HCT116 (cell line): Measurements from ENCODE around the gene SYMPK. TPM values are rescaled to one million over a fixed set of nuclear protein-coding genes. Genes with fewer than 3 reads are reported as not detected.

Experiments
- ATAC-seq: fragments of 200-7000 bp; cut with Tn5 transposase; 2 replicates; pipeline ENCODE4 v1.9.1; 2020; ENCODE audit warnings: mild to moderate bottlenecking, moderate library complexity
- BruUV-seq: library from RNA; stranded (reverse); fragments of 400-500 nt; replicated peaks from 2 replicates; lab custom pipeline; 2021; lab: Mats Ljungman, UMichigan
- CTCF ChIA-PET: fragments of 300-600 bp; sonication (Branson Sonifier 250); formaldehyde crosslinking; loops from one replicate; lab custom pipeline; 2021; ENCODE audit warnings: antibody characterized with exemption; lab: Charles Lee
- POLR2A ChIA-PET: fragments of 300-600, 350-600 bp; sonication (Branson Sonifier 250); formaldehyde crosslinking; loops from one replicate; lab custom pipeline; 2021; ENCODE audit warnings: antibody characterized with exemption; lab: Charles Lee
- RAD21 ChIA-PET, 2 experiments: fragments of 300-600 bp; sonication (Branson Sonifier 250); formaldehyde crosslinking; loops; one replicate each; lab custom pipeline; 2023; ENCODE audit warnings: low total read pairs in 2 of 2; ENCODE audit not compliant: uncharacterized antibody in 2 of 2, unreplicated experiment in 2 of 2, low non-redundant PET in 1 of 2; lab: Charles Lee
- DNase-seq: peaks from one replicate; pipeline ENCODE4 v3.0.0-alpha.2; 2010; ENCODE audit warnings: low read depth, low spot score
- H2AFZ ChIP-seq: fragments of 200-600 bp; shearing (Covaris generic), sonication (generic); 2 replicates; pipeline ENCODE4 v1.6.1; 2017; ENCODE audit warnings: low read depth, mixed run types, mixed read lengths, antibody characterized with exemption, low read length; ENCODE audit not compliant: poor library complexity, severe bottlenecking
- H3K27ac ChIP-seq: 2 replicates; pipeline ENCODE4 v1.5.1; 2012; ENCODE audit warnings: low read depth, low read length
- H3K27me3 ChIP-seq: fragments of 200-600 bp; sonication (generic); 2 replicates; pipeline ENCODE4 v1.6.1; 2016; ENCODE audit warnings: mixed run types, low read length, mixed read lengths; ENCODE audit not compliant: insufficient read depth
- H3K36me3 ChIP-seq, 2 experiments: fragments of 200-500 bp in 1 of 2; fragments of 200-600 bp in 1 of 2; sonication (Bioruptor generic) in 1 of 2; sonication (generic) in 1 of 2; 2 replicates each; pipeline versions ENCODE4 v1.5.1 to v1.6.1; 2014 to 2016; ENCODE audit warnings: low read length in 2 of 2, inconsistent platforms in 1 of 2, mixed read lengths in 1 of 2, mixed run types in 1 of 2; ENCODE audit not compliant: insufficient read depth in 2 of 2, control insufficient read depth in 1 of 2
- H3K4me1 ChIP-seq, 2 experiments: fragments of 200-600 bp in 1 of 2; sonication (generic) in 1 of 2; 2 replicates each; pipeline versions ENCODE4 v1.5.1 to v1.6.1; 2012 to 2017; ENCODE audit warnings: low read length in 2 of 2, inconsistent platforms in 1 of 2, mild to moderate bottlenecking in 1 of 2, mixed read lengths in 1 of 2, mixed run types in 1 of 2, moderate library complexity in 1 of 2; ENCODE audit not compliant: insufficient read depth in 2 of 2, control insufficient read depth in 1 of 2
- H3K4me2 ChIP-seq: fragments of 200-600 bp; sonication (generic); 2 replicates; pipeline ENCODE4 v1.6.1; 2017; ENCODE audit warnings: mixed run types, low read length, mixed read lengths
- H3K4me3 ChIP-seq, 2 experiments: fragments of 200-600 bp in 1 of 2; sonication (generic) in 1 of 2; replicated peaks in 1 of 2; 2 replicates each; pipeline ENCODE4 v1.5.1; 2011 to 2016; ENCODE audit warnings: low read length in 2 of 2, control low read depth in 1 of 2, low read depth in 1 of 2, mild to moderate bottlenecking in 1 of 2, mixed read lengths in 1 of 2, mixed run types in 1 of 2
- H3K79me2 ChIP-seq: fragments of 200-600 bp; sonication (generic); 2 replicates; pipeline ENCODE4 v1.6.1; 2017; ENCODE audit warnings: mild to moderate bottlenecking, mixed run types, low read length, moderate library complexity, mixed read lengths; ENCODE audit not compliant: insufficient read depth
- H3K9ac ChIP-seq: fragments of 200-600 bp; sonication (generic); 2 replicates; pipeline ENCODE4 v1.6.1; 2016; ENCODE audit warnings: low read length, mixed read lengths
- H3K9me2 ChIP-seq: fragments of 200-600 bp; sonication (generic), shearing (Covaris generic); 2 replicates; pipeline ENCODE4 v1.6.1; 2017; ENCODE audit warnings: mixed run types, mild to moderate bottlenecking, moderate library complexity; ENCODE audit not compliant: insufficient read depth
- H3K9me3 ChIP-seq, 2 experiments: fragments of 200-500 bp in 1 of 2; fragments of 200-600 bp in 1 of 2; sonication (Bioruptor generic) in 1 of 2; sonication (generic) in 1 of 2; 2 replicates each; pipeline ENCODE4 v1.6.1; 2014 to 2017; ENCODE audit warnings: low read length in 2 of 2, mixed read lengths in 2 of 2, inconsistent platforms in 1 of 2, low read depth in 1 of 2, mild to moderate bottlenecking in 1 of 2, mixed run types in 1 of 2, moderate library complexity in 1 of 2; ENCODE audit not compliant: control insufficient read depth in 1 of 2, insufficient read depth in 1 of 2
- H4K20me1 ChIP-seq: fragments of 200-600 bp; sonication (generic), shearing (Covaris generic); 2 replicates; pipeline ENCODE4 v1.6.1; 2017; ENCODE audit warnings: mixed run types, mild to moderate bottlenecking, moderate library complexity; ENCODE audit not compliant: insufficient read depth
- CBX3 ChIP-seq: IDR thresholded peaks from 2 replicates; pipeline ENCODE4 v1.6.1; 2012; ENCODE audit warnings: low read depth
- ELF1 ChIP-seq: IDR thresholded peaks from 2 replicates; pipeline ENCODE4 v1.6.1; 2012; ENCODE audit warnings: low read depth, borderline replicate concordance
- EZH2 ChIP-seq: fragments of 200-600 bp; sonication (generic); IDR thresholded peaks from 2 replicates; pipeline ENCODE4 v1.6.1; 2017; ENCODE audit warnings: antibody characterized with exemption, mixed run types
- EZH2phosphoT487 ChIP-seq: fragments of 200-600 bp; IDR thresholded peaks from 2 replicates; pipeline ENCODE4 v1.6.1; 2018; ENCODE audit warnings: antibody characterized with exemption, borderline replicate concordance
- FOSL1 ChIP-seq: IDR thresholded peaks from 2 replicates; pipeline ENCODE4 v1.6.1; 2012; ENCODE audit warnings: low read depth
- JUND ChIP-seq: IDR thresholded peaks from 2 replicates; pipeline ENCODE4 v1.6.1; 2012
- MAX ChIP-seq: IDR thresholded peaks from 2 replicates; pipeline ENCODE4 v1.6.1; 2012
- POLR2A ChIP-seq: IDR thresholded peaks from 2 replicates; pipeline ENCODE4 v1.7.0; 2011; ENCODE audit warnings: borderline replicate concordance; ENCODE audit not compliant: insufficient read depth, insufficient read length; ENCODE audit errors: extremely low read depth
- POLR2AphosphoS5 ChIP-seq: IDR thresholded peaks from 2 replicates; pipeline ENCODE4 v1.6.1; 2011; ENCODE audit warnings: mild to moderate bottlenecking, low read depth, low read length, moderate library complexity
- RAD21 ChIP-seq: IDR thresholded peaks from 2 replicates; pipeline ENCODE4 v1.6.1; 2012; ENCODE audit warnings: low read depth, mild to moderate bottlenecking
- SIN3A ChIP-seq: IDR thresholded peaks from 2 replicates; pipeline ENCODE4 v1.6.1; 2012; ENCODE audit warnings: low read depth
- SP1 ChIP-seq: IDR thresholded peaks from 2 replicates; pipeline ENCODE4 v1.6.1; 2012; ENCODE audit warnings: low read depth
- SRF ChIP-seq: IDR thresholded peaks from 2 replicates; pipeline ENCODE4 v1.6.1; 2012; ENCODE audit warnings: low read depth
- TCF7L2 ChIP-seq: IDR thresholded peaks from 2 replicates; pipeline ENCODE4 v1.7.0; 2011; ENCODE audit warnings: borderline replicate concordance, inconsistent platforms; ENCODE audit not compliant: insufficient read depth, insufficient read length; ENCODE audit errors: extremely low read depth
- ZFX ChIP-seq: fragments of 450-650 bp; IDR thresholded peaks from 2 replicates; pipeline ENCODE4 v1.6.1; 2017
- ZNF274 ChIP-seq: fragments of 200-500 bp; sonication (Bioruptor generic); IDR thresholded peaks from 2 replicates; pipeline ENCODE4 v1.6.1; 2014; ENCODE audit warnings: mild to moderate bottlenecking, low read depth, low read length, inconsistent platforms
- intact Hi-C: fragments of 100-400 bp; cut with micrococcal nuclease; formaldehyde crosslinking; loops from 2 replicates; pipeline ENCODE4 v1.10.0; 2022
- total RNA-seq: library from RNA; stranded (reverse); gene quantifications from one replicate; pipeline ENCODE4 v1.2.1, GENCODE V29; 2021; ENCODE audit not compliant: unreplicated experiment
- TF ChIP-seq, protein P1 (sequence below), 3 experiments: fragments of 200-600 bp in 1 of 3; sonication (generic) in 1 of 3; IDR thresholded peaks in 2 of 3; conservative IDR thresholded peaks in 1 of 3; 2 replicates each; pipeline ENCODE4 v1.5.1; 2012 to 2017; ENCODE audit warnings: low read depth in 2 of 3, low read length in 2 of 3, antibody characterized with exemption in 1 of 3, borderline replicate concordance in 1 of 3, control low read depth in 1 of 3, mild to moderate bottlenecking in 1 of 3, mixed read lengths in 1 of 3, mixed run types in 1 of 3, moderate library complexity in 1 of 3; ENCODE audit not compliant: insufficient read depth in 1 of 3
- TF ChIP-seq, protein P2 (sequence below): IDR thresholded peaks from 2 replicates; pipeline ENCODE4 v1.6.1; 2012; ENCODE audit warnings: low read depth
- TF ChIP-seq, protein P3 (sequence below): IDR thresholded peaks from 2 replicates; pipeline ENCODE4 v1.6.1; 2011; ENCODE audit warnings: mild to moderate bottlenecking, low read length, moderate library complexity; ENCODE audit not compliant: insufficient replicate concordance; ENCODE audit errors: extremely low read depth

Gene SYMPK
- total RNA-seq, 1 experiment from 2014 or later: 117 TPM

GRCh38 chr19:45780448-45781213, 82.3 kb downstream of the SYMPK start:
- POLR2A ChIA-PET: interaction anchor here (5.1 kb wide), 1 partner anchor 11 kb away, joined by 50 read pairs; the partner anchor contains the start of gene SIX5
- peak overlapping the region in 1 of 2 experiments; percentile 54; a peak in 1 of 4 replicates for H3K4me3 ChIP-seq
- intact Hi-C loops: no loop called here
- RAD21 ChIA-PET: interaction anchor here in 1 of 2 experiments (2.1 kb wide), 1 partner anchor 11 kb away, joined by 9 read pairs; the partner anchor contains the start of gene SIX5
- no peak for ATAC-seq
- CTCF ChIA-PET: interaction anchor here (1.5 to 3.5 kb wide), 2 partner anchors 11 to 19 kb away, joined by 5 to 36 read pairs; partner anchors contain the start of gene SIX5
- no peaks in the 10 kb centered on the region for H3K27me3 ChIP-seq
- no peak for TF ChIP-seq POLR2A
- no peak for TF ChIP-seq EZH2phosphoT487
- TF ChIP-seq JUND: no peak
- no peak for TF ChIP-seq RAD21
- TF ChIP-seq ZNF274: no peak
- TF ChIP-seq ELF1: no peak
- TF ChIP-seq SIN3A: no peak
- TF ChIP-seq TCF7L2: no peak
- TF ChIP-seq MAX: no peak
- TF ChIP-seq, protein P1, sequence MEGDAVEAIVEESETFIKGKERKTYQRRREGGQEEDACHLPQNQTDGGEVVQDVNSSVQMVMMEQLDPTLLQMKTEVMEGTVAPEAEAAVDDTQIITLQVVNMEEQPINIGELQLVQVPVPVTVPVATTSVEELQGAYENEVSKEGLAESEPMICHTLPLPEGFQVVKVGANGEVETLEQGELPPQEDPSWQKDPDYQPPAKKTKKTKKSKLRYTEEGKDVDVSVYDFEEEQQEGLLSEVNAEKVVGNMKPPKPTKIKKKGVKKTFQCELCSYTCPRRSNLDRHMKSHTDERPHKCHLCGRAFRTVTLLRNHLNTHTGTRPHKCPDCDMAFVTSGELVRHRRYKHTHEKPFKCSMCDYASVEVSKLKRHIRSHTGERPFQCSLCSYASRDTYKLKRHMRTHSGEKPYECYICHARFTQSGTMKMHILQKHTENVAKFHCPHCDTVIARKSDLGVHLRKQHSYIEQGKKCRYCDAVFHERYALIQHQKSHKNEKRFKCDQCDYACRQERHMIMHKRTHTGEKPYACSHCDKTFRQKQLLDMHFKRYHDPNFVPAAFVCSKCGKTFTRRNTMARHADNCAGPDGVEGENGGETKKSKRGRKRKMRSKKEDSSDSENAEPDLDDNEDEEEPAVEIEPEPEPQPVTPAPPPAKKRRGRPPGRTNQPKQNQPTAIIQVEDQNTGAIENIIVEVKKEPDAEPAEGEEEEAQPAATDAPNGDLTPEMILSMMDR (IDR thresholded peaks at IDR 0.05 in 2 of 3, conservative IDR thresholded peaks at IDR 0.05 in 1 of 3; ENCODE audit: borderline replicate concordance in 1 of 3, insufficient read depth in 1 of 3, low read depth in 2 of 3, low read length in 2 of 3): no peak
- TF ChIP-seq, protein P2, sequence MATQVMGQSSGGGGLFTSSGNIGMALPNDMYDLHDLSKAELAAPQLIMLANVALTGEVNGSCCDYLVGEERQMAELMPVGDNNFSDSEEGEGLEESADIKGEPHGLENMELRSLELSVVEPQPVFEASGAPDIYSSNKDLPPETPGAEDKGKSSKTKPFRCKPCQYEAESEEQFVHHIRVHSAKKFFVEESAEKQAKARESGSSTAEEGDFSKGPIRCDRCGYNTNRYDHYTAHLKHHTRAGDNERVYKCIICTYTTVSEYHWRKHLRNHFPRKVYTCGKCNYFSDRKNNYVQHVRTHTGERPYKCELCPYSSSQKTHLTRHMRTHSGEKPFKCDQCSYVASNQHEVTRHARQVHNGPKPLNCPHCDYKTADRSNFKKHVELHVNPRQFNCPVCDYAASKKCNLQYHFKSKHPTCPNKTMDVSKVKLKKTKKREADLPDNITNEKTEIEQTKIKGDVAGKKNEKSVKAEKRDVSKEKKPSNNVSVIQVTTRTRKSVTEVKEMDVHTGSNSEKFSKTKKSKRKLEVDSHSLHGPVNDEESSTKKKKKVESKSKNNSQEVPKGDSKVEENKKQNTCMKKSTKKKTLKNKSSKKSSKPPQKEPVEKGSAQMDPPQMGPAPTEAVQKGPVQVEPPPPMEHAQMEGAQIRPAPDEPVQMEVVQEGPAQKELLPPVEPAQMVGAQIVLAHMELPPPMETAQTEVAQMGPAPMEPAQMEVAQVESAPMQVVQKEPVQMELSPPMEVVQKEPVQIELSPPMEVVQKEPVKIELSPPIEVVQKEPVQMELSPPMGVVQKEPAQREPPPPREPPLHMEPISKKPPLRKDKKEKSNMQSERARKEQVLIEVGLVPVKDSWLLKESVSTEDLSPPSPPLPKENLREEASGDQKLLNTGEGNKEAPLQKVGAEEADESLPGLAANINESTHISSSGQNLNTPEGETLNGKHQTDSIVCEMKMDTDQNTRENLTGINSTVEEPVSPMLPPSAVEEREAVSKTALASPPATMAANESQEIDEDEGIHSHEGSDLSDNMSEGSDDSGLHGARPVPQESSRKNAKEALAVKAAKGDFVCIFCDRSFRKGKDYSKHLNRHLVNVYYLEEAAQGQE: no peak
- TF ChIP-seq FOSL1: no peak
- TF ChIP-seq POLR2AphosphoS5: no peak
- TF ChIP-seq SP1: no peak
- TF ChIP-seq ZFX: no peak
- TF ChIP-seq, protein P3, sequence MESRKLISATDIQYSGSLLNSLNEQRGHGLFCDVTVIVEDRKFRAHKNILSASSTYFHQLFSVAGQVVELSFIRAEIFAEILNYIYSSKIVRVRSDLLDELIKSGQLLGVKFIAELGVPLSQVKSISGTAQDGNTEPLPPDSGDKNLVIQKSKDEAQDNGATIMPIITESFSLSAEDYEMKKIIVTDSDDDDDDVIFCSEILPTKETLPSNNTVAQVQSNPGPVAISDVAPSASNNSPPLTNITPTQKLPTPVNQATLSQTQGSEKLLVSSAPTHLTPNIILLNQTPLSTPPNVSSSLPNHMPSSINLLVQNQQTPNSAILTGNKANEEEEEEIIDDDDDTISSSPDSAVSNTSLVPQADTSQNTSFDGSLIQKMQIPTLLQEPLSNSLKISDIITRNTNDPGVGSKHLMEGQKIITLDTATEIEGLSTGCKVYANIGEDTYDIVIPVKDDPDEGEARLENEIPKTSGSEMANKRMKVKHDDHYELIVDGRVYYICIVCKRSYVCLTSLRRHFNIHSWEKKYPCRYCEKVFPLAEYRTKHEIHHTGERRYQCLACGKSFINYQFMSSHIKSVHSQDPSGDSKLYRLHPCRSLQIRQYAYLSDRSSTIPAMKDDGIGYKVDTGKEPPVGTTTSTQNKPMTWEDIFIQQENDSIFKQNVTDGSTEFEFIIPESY: no peak
- TF ChIP-seq CBX3: no peak
- TF ChIP-seq SRF: no peak
- no peak for TF ChIP-seq EZH2
- TF ChIP-seq, all 23 proteins: peak for 0
- H2AFZ ChIP-seq: no peak overlapping the region
- no peaks in the 10 kb centered on the region for H3K9me3 ChIP-seq
- no peaks in the 10 kb centered on the region for H3K79me2 ChIP-seq
- peak overlapping the region; percentile 84 for H3K4me2 ChIP-seq
- H3K9me2 ChIP-seq: no peaks in the 10 kb centered on the region
- H3K27ac ChIP-seq: peak overlapping the region; percentile 91
- no peaks in the 10 kb centered on the region for H4K20me1 ChIP-seq
- H3K9ac ChIP-seq: peak overlapping the region; percentile 52
- no peak for DNase-seq
- H3K36me3 ChIP-seq: peaks cover 0 to 10% of the 10 kb centered on the region in 2 experiments; a peak in 3 of 4 replicates
- peaks cover 45 to 60% of the 10 kb centered on the region in 2 experiments for H3K4me1 ChIP-seq
- no TSS peak for BruUV-seq
